Activated CD4-positive, alpha-beta T cell treated with anti-CD3 and anti-CD28 coated beads, Interleukin-2, amount 50 U/mL, for 1 hour (primary cell): ENCODE data around the gene CACNA1G.
A peak's percentile ranks its signal among the peaks of the same experiment; 100 is the strongest.

ENCODE experiments used
- DNase-seq: peaks from one replicate; pipeline ENCODE4 v3.0.0-alpha.2; 2020

CACNA1G gene

GRCh38 chr17:50560185-50560824, at the start of gene CACNA1G:
Gene CACNA1G (plus strand): TSS chr17:50560715. CDS start chr17:50561460, 745 bp downstream.
- DNase-seq: peak; percentile 88

GRCh38 chr17:50511058-50511457, 49.5 kb upstream of the CACNA1G start:
- DNase-seq: peak; percentile 30

- no peak for DNase-seq
Measured at GRCh38 chr17:50513495-50513894, 47.0 kb upstream of the CACNA1G start.

- no peak for DNase-seq
Measured at GRCh38 chr17:50514388-50514787, 46.1 kb upstream of the CACNA1G start.

GRCh38 chr17:50514936-50515702, 45.4 kb upstream of the CACNA1G start:
- no peak for DNase-seq

GRCh38 chr17:50517011-50517410, 43.5 kb upstream of the CACNA1G start:
- DNase-seq: no peak

GRCh38 chr17:50517504-50518383, 42.8 kb upstream of the CACNA1G start:
- DNase-seq: no peak

GRCh38 chr17:50518384-50519023, 42.0 kb upstream of the CACNA1G start:
- DNase-seq: no peak

GRCh38 chr17:50519141-50519834, 41.2 kb upstream of the CACNA1G start:
- no peak for DNase-seq

GRCh38 chr17:50520483-50520882, 40.0 kb upstream of the CACNA1G start:
- DNase-seq: no peak

- no peak for DNase-seq
Measured at GRCh38 chr17:50521514-50521913, 39.0 kb upstream of the CACNA1G start.

- DNase-seq: no peak
Measured at GRCh38 chr17:50522766-50523165, 37.7 kb upstream of the CACNA1G start.

- DNase-seq: no peak
Measured at GRCh38 chr17:50523208-50523607, 37.3 kb upstream of the CACNA1G start.

GRCh38 chr17:50524838-50525237, 35.7 kb upstream of the CACNA1G start:
- no peak for DNase-seq

GRCh38 chr17:50527155-50527762, 33.3 kb upstream of the CACNA1G start:
- DNase-seq: no peak

- no peak for DNase-seq
Measured at GRCh38 chr17:50527949-50528474, 32.5 kb upstream of the CACNA1G start.

- no peak for DNase-seq
Measured at GRCh38 chr17:50529849-50530248, 30.7 kb upstream of the CACNA1G start.

- DNase-seq: no peak
Measured at GRCh38 chr17:50531428-50532025, 29.0 kb upstream of the CACNA1G start.

GRCh38 chr17:50532452-50533024, 28.0 kb upstream of the CACNA1G start, which contains the start of gene EPN3:
Gene EPN3 (plus strand): TSS chr17:50532735. CDS start chr17:50536557, 3,822 bp downstream.
- no peak for DNase-seq

- DNase-seq: no peak
Measured at GRCh38 chr17:50533185-50533584, 27.3 kb upstream of the CACNA1G start.

- no peak for DNase-seq
Measured at GRCh38 chr17:50533720-50534148, 26.8 kb upstream of the CACNA1G start.
